Activated naive CD8-positive, alpha-beta T cell treated with anti-CD3 and anti-CD28 coated beads, Interleukin-2, amount 50 U/mL, for 24 hours (primary cell): ENCODE data around the gene ABLIM2.

ENCODE experiments used
- ATAC-seq: fragments of 150-1000 bp; cut with Tn5 transposase; one replicate; pipeline ENCODE4 v1.10.0; 2021
- DNase-seq: peaks from one replicate; pipeline ENCODE4 v3.0.0; 2021
- H3K27ac Mint-ChIP-seq: one replicate; pipeline ENCODE4 v1.8.0; 2021; ENCODE audit warnings: mild to moderate bottlenecking, mixed read lengths
- H3K27me3 Mint-ChIP-seq: one replicate; pipeline ENCODE4 v1.8.0; 2021; ENCODE audit warnings: mixed read lengths
- H3K36me3 Mint-ChIP-seq: one replicate; pipeline ENCODE4 v1.8.0; 2021; ENCODE audit warnings: low read depth, mixed read lengths
- H3K4me1 Mint-ChIP-seq: one replicate; pipeline ENCODE4 v1.8.0; 2021; ENCODE audit warnings: mixed read lengths
- H3K4me3 Mint-ChIP-seq: one replicate; pipeline ENCODE4 v1.8.0; 2021; ENCODE audit warnings: mild to moderate bottlenecking, moderate library complexity, mixed read lengths
- H3K9me3 Mint-ChIP-seq: one replicate; pipeline ENCODE4 v1.8.0; 2021; ENCODE audit warnings: mixed read lengths

ABLIM2 gene

DNA sequence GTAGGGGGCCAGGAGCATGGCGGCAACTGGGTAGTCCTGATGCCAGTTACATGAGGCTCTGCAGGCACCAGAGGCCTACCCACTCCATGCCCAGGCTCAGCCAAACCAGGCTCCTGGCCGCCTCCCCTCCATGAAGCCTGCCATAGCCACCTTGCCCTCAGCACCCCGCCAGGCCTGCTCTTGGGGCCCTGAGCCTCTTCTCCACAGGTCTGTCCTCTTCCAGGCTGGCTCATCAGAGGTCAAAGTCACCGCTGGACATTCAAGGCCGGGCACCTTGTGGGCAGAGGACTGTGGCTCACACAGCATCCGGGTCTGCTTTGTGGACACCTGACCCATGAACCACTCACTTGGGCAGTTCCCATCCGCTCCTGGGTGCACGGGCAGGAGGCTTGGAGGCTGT, 158.9 kb downstream of the ABLIM2 start:
- ATAC-seq: no peak
- Mint-ChIP-seq H3K4me1 (no peaks in the 10 kb centered on the region), H3K27ac (no peak overlapping the region), H3K4me3 (no peak overlapping the region), H3K36me3 (no peaks in the 10 kb centered on the region), H3K9me3 (no peaks in the 10 kb centered on the region), H3K27me3 (no peaks in the 10 kb centered on the region)
- no peak for DNase-seq

DNA sequence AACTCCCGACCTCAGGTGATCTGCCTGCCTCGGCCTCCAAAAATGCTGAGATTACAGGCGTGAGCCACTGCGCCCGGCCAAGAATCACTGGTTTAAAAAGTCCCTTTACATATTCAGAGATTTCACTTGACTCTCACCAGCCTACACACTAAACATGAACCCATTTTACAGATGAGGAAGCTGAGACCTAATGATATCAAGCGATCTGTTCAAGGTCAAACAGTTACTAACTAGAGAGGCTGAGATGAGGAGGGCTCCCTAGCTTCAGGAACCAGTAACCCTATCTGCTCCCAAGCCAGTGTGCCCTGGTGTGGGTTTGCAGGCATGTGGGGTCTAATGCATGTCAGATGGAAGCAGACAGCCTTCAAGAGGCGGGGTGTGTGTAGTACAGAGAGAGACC, 159.3 kb downstream of the ABLIM2 start:
- H3K4me3 Mint-ChIP-seq: no peak overlapping the region
- no peak overlapping the region for H3K27ac Mint-ChIP-seq
- no peaks in the 10 kb centered on the region for H3K27me3 Mint-ChIP-seq
- no peak for ATAC-seq
- no peak for DNase-seq
- no peaks in the 10 kb centered on the region for H3K36me3 Mint-ChIP-seq
- no peaks in the 10 kb centered on the region for H3K4me1 Mint-ChIP-seq
- H3K9me3 Mint-ChIP-seq: no peaks in the 10 kb centered on the region

- H3K27ac Mint-ChIP-seq: no peak overlapping the region
- no peaks in the 10 kb centered on the region for H3K27me3 Mint-ChIP-seq
- DNase-seq (no peak), ATAC-seq (no peak)
- no peaks in the 10 kb centered on the region for H3K4me1 Mint-ChIP-seq
- H3K36me3 Mint-ChIP-seq: no peaks in the 10 kb centered on the region
- no peak overlapping the region for H3K4me3 Mint-ChIP-seq
- H3K9me3 Mint-ChIP-seq: no peaks in the 10 kb centered on the region
These were observed 160.2 kb downstream of the ABLIM2 start for GRCh38 chr4:7998447-7998846.

GRCh38 chr4:7995866-7996265, 162.7 kb downstream of the ABLIM2 start:
- H3K27ac Mint-ChIP-seq: no peak overlapping the region
- H3K9me3 Mint-ChIP-seq: no peaks in the 10 kb centered on the region
- ATAC-seq (no peak), DNase-seq (no peak)
- H3K4me3 Mint-ChIP-seq: no peak overlapping the region
- H3K36me3 Mint-ChIP-seq: no peaks in the 10 kb centered on the region
- no peaks in the 10 kb centered on the region for H3K4me1 Mint-ChIP-seq
- no peaks in the 10 kb centered on the region for H3K27me3 Mint-ChIP-seq

DNA sequence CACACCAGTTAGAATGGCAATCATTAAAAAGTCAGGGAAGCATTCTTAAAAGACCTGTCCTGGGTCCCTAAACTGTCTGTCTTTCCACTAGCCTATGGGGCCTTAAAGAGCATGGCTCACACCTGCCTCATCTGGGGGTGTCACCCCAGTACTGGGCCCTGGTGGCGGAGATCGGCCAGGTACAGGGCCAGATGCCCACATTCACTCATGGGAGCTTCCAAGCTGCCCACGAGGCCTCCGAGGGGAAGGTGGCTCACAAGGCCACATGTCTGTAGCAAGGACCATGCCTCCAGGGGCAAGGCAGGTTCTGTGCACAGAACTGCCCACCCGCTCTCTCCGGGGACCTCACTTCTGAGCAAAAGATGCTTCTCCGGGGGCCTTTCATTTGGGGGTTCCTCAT, 163.5 kb downstream of the ABLIM2 start:
- Mint-ChIP-seq H3K9me3 (no peaks in the 10 kb centered on the region), H3K27ac (no peak overlapping the region), H3K36me3 (no peaks in the 10 kb centered on the region), H3K4me3 (no peak overlapping the region), H3K27me3 (no peaks in the 10 kb centered on the region), H3K4me1 (no peaks in the 10 kb centered on the region)
- ATAC-seq: no peak
- no peak for DNase-seq

DNA sequence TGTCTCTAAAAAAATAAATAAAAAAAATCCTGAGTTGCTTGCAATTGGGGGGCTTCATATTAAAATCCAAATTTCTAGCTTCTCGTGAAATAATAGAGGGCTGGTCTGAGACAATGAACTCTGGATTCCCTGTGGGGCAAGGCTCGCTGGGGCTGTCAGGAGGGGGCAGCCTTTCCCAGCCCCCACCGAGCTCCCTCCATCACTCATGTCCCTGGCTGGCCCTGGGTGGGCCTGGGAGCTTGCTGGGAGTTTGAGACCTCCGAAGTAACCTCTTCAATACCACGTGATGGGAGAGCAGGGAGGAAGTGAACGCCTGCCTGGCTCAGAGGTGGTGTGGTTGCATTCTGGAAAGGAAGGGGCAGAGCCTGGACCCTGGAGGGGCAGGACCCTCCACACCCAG, 164.9 kb downstream of the ABLIM2 start:
- DNase-seq (no peak), ATAC-seq (no peak)
- H3K27ac Mint-ChIP-seq: no peak overlapping the region
- H3K36me3 Mint-ChIP-seq: no peaks in the 10 kb centered on the region
- no peaks in the 10 kb centered on the region for H3K9me3 Mint-ChIP-seq
- H3K4me3 Mint-ChIP-seq: no peak overlapping the region
- H3K27me3 Mint-ChIP-seq: no peaks in the 10 kb centered on the region
- no peaks in the 10 kb centered on the region for H3K4me1 Mint-ChIP-seq

DNA sequence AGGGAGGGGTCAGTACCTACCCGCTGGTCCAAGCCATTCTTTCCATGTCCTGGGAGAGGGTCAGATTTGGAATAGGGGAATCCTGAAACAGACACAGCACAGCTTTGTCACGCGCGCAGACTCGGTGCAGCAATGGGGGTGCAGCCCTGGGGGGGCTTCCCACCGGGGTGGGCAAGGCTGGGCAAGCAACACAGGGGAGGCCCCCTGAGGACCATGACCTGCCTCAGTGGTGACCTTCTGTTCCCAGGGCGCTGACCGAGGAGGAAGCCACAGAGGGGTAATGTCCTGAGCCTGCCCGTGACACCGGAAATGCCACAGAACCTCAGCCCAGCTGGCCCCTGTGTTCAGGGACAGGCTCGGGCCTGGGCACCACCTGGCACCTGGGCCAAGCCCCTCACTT, 165.8 kb downstream of the ABLIM2 start:
- H3K36me3 Mint-ChIP-seq: no peaks in the 10 kb centered on the region
- H3K27ac Mint-ChIP-seq: no peak overlapping the region
- H3K27me3 Mint-ChIP-seq: no peaks in the 10 kb centered on the region
- H3K9me3 Mint-ChIP-seq: no peaks in the 10 kb centered on the region
- no peak for ATAC-seq
- no peaks in the 10 kb centered on the region for H3K4me1 Mint-ChIP-seq
- no peak overlapping the region for H3K4me3 Mint-ChIP-seq
- DNase-seq: no peak

DNA sequence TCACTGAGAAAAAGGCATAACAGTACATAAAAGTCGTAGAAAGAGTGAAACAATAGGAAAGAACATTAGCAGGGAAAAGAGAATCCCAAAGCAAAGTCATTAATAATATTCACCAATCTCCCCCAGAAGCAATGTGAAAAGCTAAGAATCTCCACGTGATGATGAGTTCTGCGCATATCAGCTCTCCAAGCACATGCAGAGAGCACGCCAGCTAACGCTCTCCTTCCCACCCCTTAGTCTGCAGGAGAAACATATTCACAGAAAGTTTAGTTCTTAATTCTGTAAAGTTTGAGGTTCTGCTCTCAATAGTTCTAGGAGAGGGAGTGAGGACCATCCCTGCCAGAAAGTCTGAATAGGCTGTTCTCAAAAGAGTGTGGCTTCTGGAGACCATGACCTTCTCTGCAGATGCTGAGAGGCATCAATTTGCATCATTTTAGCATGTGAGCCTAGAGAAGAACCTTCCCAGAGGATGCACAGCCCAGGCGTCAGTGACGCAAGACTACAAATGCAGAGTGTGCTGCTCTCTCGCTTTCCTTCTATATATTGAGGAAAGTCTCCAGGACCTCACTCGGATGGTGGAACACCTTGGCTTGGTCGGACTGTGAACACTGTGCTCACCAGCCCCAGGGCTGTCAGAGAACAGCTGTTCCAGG, 167.7 kb downstream of the ABLIM2 start:
- no peaks in the 10 kb centered on the region for H3K9me3 Mint-ChIP-seq
- H3K27me3 Mint-ChIP-seq: peaks cover 3% of the 10 kb centered on the region
- H3K4me3 Mint-ChIP-seq: no peak overlapping the region
- peaks cover 2% of the 10 kb centered on the region for H3K4me1 Mint-ChIP-seq
- no peaks in the 10 kb centered on the region for H3K36me3 Mint-ChIP-seq
- H3K27ac Mint-ChIP-seq: no peak overlapping the region
- no peak for DNase-seq
- no peak for ATAC-seq

DNA sequence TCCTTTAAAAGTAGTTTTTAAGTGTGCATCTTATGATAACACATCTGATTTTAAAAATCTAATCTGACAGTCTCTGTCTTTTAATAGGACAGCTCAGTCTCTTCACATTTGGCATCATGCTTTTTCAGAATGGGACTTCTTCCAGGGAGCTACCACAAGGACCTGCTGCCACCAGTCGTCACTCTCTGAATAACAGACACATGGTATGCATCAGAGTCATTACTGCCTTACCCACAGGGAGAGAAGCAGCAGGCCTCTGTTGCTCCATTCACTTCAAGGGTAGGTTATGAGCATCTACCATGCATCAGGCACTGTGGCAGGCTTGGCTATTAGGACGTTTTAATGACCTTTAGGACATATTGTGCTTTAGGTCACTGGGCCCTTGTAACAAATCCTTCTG, 169.0 kb downstream of the ABLIM2 start:
- Mint-ChIP-seq H3K9me3 (no peaks in the 10 kb centered on the region), H3K4me3 (no peak overlapping the region), H3K4me1 (peaks cover 3% of the 10 kb centered on the region), H3K27ac (no peak overlapping the region), H3K27me3 (peaks cover 4% of the 10 kb centered on the region), H3K36me3 (no peaks in the 10 kb centered on the region)
- DNase-seq (no peak), ATAC-seq (no peak)

DNA sequence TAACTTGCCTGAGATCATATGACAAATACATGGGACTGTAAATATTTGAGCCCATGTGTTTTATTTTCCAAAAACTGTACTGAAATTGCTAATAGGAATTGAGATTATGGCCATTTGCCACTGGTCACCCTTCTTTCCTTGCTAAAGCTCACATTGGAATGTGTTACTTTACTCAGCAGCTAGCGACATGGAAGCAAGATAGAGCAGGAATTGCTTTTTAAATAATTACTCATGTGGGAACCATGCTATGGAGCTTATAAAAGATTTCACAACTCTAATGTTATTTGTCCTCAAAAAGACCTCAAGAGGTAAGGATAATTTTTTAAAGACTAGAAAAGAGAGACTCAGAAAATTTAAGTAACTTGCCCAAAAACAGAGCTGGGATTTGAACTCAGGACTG, 170.2 kb downstream of the ABLIM2 start:
- Mint-ChIP-seq H3K4me1 (peaks cover 3% of the 10 kb centered on the region), H3K4me3 (no peak overlapping the region), H3K27ac (no peak overlapping the region), H3K27me3 (peaks cover 4% of the 10 kb centered on the region), H3K36me3 (no peaks in the 10 kb centered on the region), H3K9me3 (no peaks in the 10 kb centered on the region)
- ATAC-seq: no peak
- no peak for DNase-seq

DNA sequence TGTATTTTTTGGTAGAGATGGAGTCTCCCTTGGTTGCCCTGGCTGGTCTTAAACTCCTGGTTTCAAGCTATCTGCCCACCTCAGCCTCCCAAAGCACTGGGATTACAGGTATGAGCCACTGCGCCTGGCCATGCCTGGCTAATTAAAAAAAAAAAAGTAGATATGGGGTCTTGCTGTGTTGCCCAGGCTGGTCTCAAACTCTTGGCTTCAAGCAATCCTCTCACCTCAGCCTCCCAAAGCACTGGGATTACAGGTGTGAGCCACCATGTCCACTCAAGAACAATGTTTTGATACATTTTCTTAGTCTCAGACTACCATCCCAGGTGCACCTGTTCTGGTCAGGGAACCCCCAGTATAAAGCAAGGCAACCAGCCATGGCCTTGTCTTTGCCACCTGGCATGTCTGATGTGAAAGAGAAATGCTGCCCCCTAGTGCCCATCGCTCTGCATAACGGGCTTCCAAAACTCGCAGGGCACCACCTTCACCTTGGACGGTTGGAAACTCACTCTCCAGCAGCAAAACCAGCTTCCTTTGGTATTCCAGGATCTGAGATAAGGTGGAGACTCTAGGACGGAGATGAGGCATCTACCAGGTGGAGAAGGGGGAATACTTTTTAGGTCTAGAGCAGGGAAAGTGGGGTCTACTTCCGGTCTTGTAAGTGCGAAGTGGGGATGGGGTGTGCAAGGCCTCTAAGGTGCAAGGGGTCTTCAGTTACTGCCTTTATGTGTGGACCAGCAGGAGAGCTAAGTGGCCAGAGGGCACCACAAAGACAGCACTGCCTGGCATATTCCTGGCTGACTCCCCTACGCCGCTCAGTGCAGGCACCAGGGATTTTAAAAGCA, 171.2 kb downstream of the ABLIM2 start:
- no peak overlapping the region for H3K27ac Mint-ChIP-seq
- H3K4me3 Mint-ChIP-seq: no peak overlapping the region
- no peaks in the 10 kb centered on the region for H3K36me3 Mint-ChIP-seq
- ATAC-seq (peak; percentile 67), DNase-seq (peak; percentile 82)
- peaks cover 4% of the 10 kb centered on the region for H3K27me3 Mint-ChIP-seq
- peaks cover 3% of the 10 kb centered on the region for H3K4me1 Mint-ChIP-seq
- H3K9me3 Mint-ChIP-seq: no peaks in the 10 kb centered on the region

DNA sequence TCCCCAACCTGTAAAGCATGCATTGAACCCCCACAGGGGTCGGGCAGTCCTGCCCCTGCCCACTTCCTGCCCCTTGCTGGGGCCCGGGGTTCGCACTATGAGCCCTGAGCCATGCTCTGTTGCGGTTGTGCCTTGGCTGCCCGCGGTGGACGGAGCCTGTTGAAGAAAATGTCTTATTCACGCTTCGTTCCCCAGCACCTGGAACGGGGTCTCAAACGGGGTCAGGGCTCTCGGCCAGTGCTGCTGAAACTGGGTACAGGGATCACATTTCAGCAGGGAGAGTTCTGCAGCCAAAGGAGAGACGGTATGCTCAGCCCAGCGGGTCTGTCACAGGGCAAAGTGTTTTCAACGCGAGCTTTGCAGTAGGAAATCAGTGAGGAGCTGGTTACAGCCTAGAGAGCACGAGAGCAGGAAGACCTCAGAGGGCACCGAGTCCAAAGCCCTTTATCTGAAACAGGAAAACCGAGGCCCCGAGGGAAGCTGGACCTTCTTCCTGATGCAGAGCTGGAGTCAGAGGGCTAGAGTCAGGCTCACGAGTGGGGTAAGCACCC, 172.6 kb downstream of the ABLIM2 start:
- Mint-ChIP-seq H3K4me1 (peaks cover 3% of the 10 kb centered on the region), H3K27ac (no peak overlapping the region), H3K27me3 (peaks cover 4% of the 10 kb centered on the region), H3K4me3 (no peak overlapping the region), H3K36me3 (no peaks in the 10 kb centered on the region), H3K9me3 (no peaks in the 10 kb centered on the region)
- ATAC-seq (no peak), DNase-seq (no peak)

DNA sequence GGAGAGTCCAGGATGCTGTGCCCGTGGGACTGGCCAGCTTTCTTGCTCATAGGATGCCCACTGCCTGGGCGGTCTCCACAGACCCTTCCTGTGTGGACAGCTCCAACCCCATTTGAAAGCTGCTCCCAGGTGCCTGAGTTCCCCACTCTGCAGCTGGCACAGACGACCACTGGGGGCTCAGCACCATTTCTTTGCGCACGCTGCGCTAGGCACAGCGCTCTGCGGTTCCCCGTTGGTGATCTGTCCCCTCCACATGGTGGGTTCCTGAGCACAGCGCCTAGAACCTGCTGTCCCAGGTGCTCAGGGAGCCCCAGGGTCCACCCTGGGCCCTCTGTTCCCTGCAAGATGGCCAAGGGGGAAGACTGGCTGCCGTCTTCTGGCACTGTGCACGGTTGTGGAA, 173.5 kb downstream of the ABLIM2 start:
- ATAC-seq (peak; percentile 12), DNase-seq (no peak)
- Mint-ChIP-seq H3K4me1 (peaks cover 3% of the 10 kb centered on the region), H3K27me3 (peaks cover 4% of the 10 kb centered on the region), H3K36me3 (no peaks in the 10 kb centered on the region), H3K9me3 (no peaks in the 10 kb centered on the region), H3K27ac (no peak overlapping the region), H3K4me3 (no peak overlapping the region)

DNA sequence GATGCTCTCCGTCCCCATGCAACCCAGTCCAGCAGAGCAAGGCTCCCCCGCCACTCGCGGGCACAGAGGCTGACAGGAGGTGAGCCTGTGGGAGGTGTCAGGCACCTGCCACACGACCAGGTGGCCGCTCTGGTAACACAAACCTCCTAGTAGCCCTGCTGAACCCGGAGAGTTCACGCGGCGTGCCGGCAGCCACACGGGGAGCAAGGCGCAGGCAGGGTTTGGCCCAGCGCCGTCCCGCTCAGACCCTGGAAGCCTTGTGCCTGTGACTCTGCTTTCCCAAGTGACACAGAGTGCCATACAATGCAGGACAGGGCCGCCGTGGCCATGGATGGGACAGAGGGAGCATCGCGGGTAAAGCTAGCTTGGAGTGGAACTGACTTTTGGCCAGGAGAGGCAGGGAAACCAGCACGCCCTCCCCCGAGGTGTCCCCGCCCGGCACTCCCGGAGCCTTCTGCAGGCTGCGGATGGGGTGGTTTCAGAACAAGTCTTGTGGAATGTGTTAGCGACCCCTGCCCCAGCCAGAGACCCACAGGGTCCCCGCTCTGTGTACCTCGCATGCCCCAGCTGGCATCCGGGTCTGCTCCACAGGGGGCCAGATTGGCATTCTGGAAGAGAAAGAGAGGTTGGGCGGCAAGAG, 174.2 kb downstream of the ABLIM2 start:
- no peak overlapping the region for H3K4me3 Mint-ChIP-seq
- no peaks in the 10 kb centered on the region for H3K36me3 Mint-ChIP-seq
- H3K27me3 Mint-ChIP-seq: peaks cover 4% of the 10 kb centered on the region
- DNase-seq: no peak
- H3K27ac Mint-ChIP-seq: no peak overlapping the region
- H3K4me1 Mint-ChIP-seq: peaks cover 3% of the 10 kb centered on the region
- no peaks in the 10 kb centered on the region for H3K9me3 Mint-ChIP-seq
- no peak for ATAC-seq

GRCh38 chr4:7983296-7983695, 175.3 kb downstream of the ABLIM2 start:
- Mint-ChIP-seq H3K36me3 (no peaks in the 10 kb centered on the region), H3K4me3 (no peak overlapping the region), H3K27me3 (peaks cover 4% of the 10 kb centered on the region), H3K4me1 (peaks cover 3% of the 10 kb centered on the region), H3K9me3 (no peaks in the 10 kb centered on the region), H3K27ac (no peak overlapping the region)
- no peak for DNase-seq
- ATAC-seq: no peak
